IMR-90 (cell line): ENCODE data around the gene DGKQ.

Experiments used
- CHD1 ChIP-seq: IDR thresholded peaks from 2 replicates; pipeline ENCODE4 v1.6.1; 2012; ENCODE audit warnings: low read depth, low read length, improper control_type of control experiment
- CTCF ChIP-seq: conservative IDR thresholded peaks from 2 replicates; pipeline ENCODE4 v1.5.1; 2012; ENCODE audit warnings: mild to moderate bottlenecking, low read depth, low read length, improper control_type of control experiment
- MAZ ChIP-seq: IDR thresholded peaks from 2 replicates; pipeline ENCODE4 v1.6.1; 2012; ENCODE audit warnings: low read depth, mild to moderate bottlenecking, low read length, improper control_type of control experiment, moderate library complexity, borderline replicate concordance
- POLR2A ChIP-seq: IDR thresholded peaks from 2 replicates; pipeline ENCODE4 v1.6.1; 2012; ENCODE audit warnings: mild to moderate bottlenecking, low read depth, low read length
- SMC3 ChIP-seq: fragments of 150-350 bp; IDR thresholded peaks from 2 replicates; pipeline ENCODE4 v1.6.1; 2016; ENCODE audit warnings: low read depth, mild to moderate bottlenecking, antibody characterized with exemption, low read length, moderate library complexity

DNA sequence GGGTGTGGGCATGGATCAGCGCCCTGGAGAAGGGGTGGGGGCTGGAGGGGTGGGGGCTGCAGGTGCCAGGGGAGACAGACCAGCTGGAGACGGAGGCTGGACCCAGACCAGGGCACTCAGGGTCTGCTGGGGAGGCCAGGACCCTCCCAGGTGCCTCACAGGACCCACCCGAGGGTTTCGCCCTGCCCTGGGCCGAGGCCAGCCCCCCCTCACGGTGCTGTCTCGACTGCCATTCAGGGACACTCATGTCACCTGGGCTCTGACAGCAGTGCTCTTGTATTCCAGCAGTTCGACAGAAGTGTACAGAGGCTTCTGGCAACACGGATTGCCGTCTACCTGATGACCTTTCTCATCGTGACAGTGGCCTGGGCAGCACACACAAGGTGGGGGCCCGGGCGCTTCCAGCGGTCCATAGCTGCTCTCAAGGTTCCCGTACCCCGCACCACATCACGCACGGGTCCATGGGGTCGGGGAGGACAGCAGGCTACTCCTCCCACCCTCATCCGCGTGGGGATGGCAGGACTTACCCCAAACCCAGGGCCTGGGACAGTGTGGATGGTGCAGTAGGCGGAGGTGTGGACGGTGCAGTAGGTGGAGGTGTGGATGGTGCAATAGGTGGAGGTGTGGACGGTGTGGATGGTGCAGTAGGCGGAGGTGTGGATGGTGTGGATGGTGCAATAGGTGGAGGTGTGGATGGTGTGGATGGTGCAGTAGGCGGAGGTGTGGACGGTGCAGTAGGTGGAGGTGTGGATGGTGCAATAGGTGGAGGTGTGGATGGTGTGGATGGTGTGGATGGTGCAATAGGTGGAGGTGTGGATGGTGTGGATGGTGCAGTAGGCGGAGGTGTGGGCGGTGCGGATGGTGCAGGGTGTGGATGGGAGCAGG is 23.0 kb downstream of the DGKQ start:
- no peak for TF ChIP-seq CTCF
- TF ChIP-seq SMC3 = no peak
- TF ChIP-seq MAZ = no peak
- TF ChIP-seq CHD1 = no peak
- TF ChIP-seq POLR2A = no peak
